Uterus (tissue), 4 donors: Measurements from ENCODE around the gene ATAD5. TPM values are rescaled to one million over a fixed set of nuclear protein-coding genes. Genes with fewer than 3 reads are reported as not detected.

Experiments used
- DNase-seq, 2 donors: peaks; one replicate each; pipeline ENCODE4 v3.0.0-alpha.2; 2019 to 2020
- H3K27ac ChIP-seq, 2 donors: fragments of 200-600 bp; sonication (generic); 1 replicate in 1 of 2; 2 replicates in 1 of 2; pipeline ENCODE4 v1.5.1; 2016 to 2018
- H3K27me3 ChIP-seq, 2 donors: fragments of 200-600 bp; sonication (generic); one replicate each; pipeline ENCODE4 v1.5.1; 2018 to 2019; ENCODE audit warnings: control low read depth in 1 of 2
- H3K36me3 ChIP-seq, 2 donors: fragments of 200-600 bp; sonication (generic); one replicate each; pipeline ENCODE4 v1.5.1; 2019; ENCODE audit warnings: control low read depth in 1 of 2
- H3K4me1 ChIP-seq, 2 donors: fragments of 200-600 bp; sonication (generic); one replicate each; pipeline ENCODE4 v1.5.1; 2018 to 2019; ENCODE audit warnings: control low read depth in 1 of 2
- H3K4me3 ChIP-seq, 2 donors: fragments of 200-600 bp; sonication (generic); 1 replicate in 1 of 2; 2 replicates in 1 of 2; pipeline ENCODE4 v1.5.1; 2018 to 2019; ENCODE audit warnings: mild to moderate bottlenecking in 1 of 2
- H3K9me3 ChIP-seq, 2 donors: fragments of 200-600 bp; sonication (generic); one replicate each; pipeline ENCODE4 v1.5.1; 2019; ENCODE audit warnings: control low read depth in 1 of 2
- POLR2A ChIP-seq, 2 donors: fragments of 450-650 bp; IDR thresholded peaks; one replicate each; pipeline ENCODE4 v1.6.1; 2016; ENCODE audit warnings: antibody characterized with exemption in 2 of 2, mild to moderate bottlenecking in 1 of 2, moderate library complexity in 1 of 2
- intact Hi-C: fragments of 100-400 bp; cut with DNase I; formaldehyde crosslinking; loops from one replicate; pipeline ENCODE4 v1.15.1; 2023; ENCODE audit warnings: low total_unique reads
- total RNA-seq, 4 donors: library from RNA; depleted of rRNA in 3 of 4; stranded (reverse); fragments of >200 nt in 3 of 4; gene quantifications; one replicate each; pipeline versions ENCODE4 v1.1.0 to v1.2.4, GENCODE V29; 2014 to 2023
- TF ChIP-seq, protein P1 (sequence below), 4 experiments: fragments of 200-600 bp in 2 of 4; fragments of 450-650 bp in 2 of 4; sonication (generic) in 2 of 4; IDR thresholded peaks; one replicate each; pipeline ENCODE4 v1.5.1; 2016 to 2019; ENCODE audit warnings: antibody characterized with exemption in 4 of 4, mild to moderate bottlenecking in 2 of 4, moderate library complexity in 1 of 4
- donor health status: DM: yes; HTN: yes; CAD: no.

The ATAD5 gene
- total RNA-seq, 4 donors from 2014 or later = 1.3 to 8.8 (median 5.2) TPM

DNA sequence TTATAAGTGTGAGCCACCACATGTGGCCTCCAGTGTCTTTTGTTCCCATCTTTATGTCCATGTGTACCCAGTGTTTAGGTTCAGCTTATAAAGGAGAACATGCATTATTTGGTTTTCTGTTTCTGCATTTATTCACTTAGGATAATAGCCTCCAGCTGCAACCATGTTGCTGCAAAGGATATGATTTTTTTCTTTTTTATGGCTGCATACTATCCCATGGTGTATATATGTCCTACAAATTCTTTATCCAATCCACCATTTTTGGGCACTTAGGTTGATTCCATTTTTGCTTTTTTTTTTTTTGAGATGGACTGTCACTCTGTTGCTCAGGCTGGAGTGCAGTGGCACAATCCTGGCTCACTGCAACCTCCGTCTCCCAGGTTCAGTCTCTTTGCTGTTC, 32.9 kb downstream of the ATAD5 start:
- Histone ChIP-seq H3K27ac (no peak overlapping the region), H3K4me3 (no peak overlapping the region), H3K4me1 (no peaks in the 10 kb centered on the region), H3K9me3 (no peaks in the 10 kb centered on the region), H3K36me3 (no peaks in the 10 kb centered on the region), H3K27me3 (no peaks in the 10 kb centered on the region)
- TF ChIP-seq, protein P1, sequence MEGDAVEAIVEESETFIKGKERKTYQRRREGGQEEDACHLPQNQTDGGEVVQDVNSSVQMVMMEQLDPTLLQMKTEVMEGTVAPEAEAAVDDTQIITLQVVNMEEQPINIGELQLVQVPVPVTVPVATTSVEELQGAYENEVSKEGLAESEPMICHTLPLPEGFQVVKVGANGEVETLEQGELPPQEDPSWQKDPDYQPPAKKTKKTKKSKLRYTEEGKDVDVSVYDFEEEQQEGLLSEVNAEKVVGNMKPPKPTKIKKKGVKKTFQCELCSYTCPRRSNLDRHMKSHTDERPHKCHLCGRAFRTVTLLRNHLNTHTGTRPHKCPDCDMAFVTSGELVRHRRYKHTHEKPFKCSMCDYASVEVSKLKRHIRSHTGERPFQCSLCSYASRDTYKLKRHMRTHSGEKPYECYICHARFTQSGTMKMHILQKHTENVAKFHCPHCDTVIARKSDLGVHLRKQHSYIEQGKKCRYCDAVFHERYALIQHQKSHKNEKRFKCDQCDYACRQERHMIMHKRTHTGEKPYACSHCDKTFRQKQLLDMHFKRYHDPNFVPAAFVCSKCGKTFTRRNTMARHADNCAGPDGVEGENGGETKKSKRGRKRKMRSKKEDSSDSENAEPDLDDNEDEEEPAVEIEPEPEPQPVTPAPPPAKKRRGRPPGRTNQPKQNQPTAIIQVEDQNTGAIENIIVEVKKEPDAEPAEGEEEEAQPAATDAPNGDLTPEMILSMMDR (IDR thresholded peaks at IDR 0.05) = no peak
- no peak for TF ChIP-seq POLR2A (IDR thresholded peaks at IDR 0.05)
- intact Hi-C loops = no loop called here
- DNase-seq = no peak

DNA sequence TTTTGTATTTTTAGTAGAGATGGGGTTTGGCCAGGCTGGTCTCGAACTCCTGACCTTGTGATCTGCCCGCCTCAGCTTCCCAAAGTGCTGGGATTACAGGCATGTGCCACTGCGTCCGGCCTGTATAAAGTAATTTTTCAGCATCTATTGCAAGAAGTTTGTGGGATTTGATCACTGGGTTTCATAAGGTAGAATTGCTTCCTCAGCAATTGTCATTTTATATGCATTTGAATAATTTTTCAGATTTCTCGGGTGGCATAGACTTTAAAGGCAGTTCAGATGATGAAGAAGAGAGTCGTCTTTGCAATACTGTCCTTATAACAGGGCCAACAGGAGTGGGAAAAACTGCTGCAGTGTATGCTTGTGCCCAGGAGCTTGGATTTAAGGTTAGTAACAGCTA, 37.2 kb downstream of the ATAD5 start:
- H3K27me3 ChIP-seq = no peaks in the 10 kb centered on the region
- H3K9me3 ChIP-seq = no peaks in the 10 kb centered on the region
- no peaks in the 10 kb centered on the region for H3K36me3 ChIP-seq
- TF ChIP-seq, protein P1 (IDR thresholded peaks at IDR 0.05) = no peak
- DNase-seq = no peak
- no peak overlapping the region for H3K4me3 ChIP-seq
- no peaks in the 10 kb centered on the region for H3K4me1 ChIP-seq
- H3K27ac ChIP-seq = no peak overlapping the region
- intact Hi-C loops = no loop called here

- TF ChIP-seq, protein P1 (IDR thresholded peaks at IDR 0.05) = no peak
- TF ChIP-seq POLR2A (IDR thresholded peaks at IDR 0.05) = no peak
- no peaks in the 10 kb centered on the region for H3K36me3 ChIP-seq
- H3K4me3 ChIP-seq = no peak overlapping the region
- H3K27ac ChIP-seq = no peak overlapping the region
- no peaks in the 10 kb centered on the region for H3K4me1 ChIP-seq
- no peak for DNase-seq
- intact Hi-C loops = no loop called here
- no peaks in the 10 kb centered on the region for H3K27me3 ChIP-seq
- H3K9me3 ChIP-seq = no peaks in the 10 kb centered on the region
Measured at GRCh38 chr17:30886187-30886586, 54.4 kb downstream of the ATAD5 start.

GRCh38 chr17:30894236-30894635, 62.5 kb downstream of the ATAD5 start:
- H3K27me3 ChIP-seq = no peaks in the 10 kb centered on the region
- TF ChIP-seq POLR2A (IDR thresholded peaks at IDR 0.05) = no peak
- TF ChIP-seq, protein P1 (IDR thresholded peaks at IDR 0.05) = no peak
- H3K9me3 ChIP-seq = no peaks in the 10 kb centered on the region

GRCh38 chr17:30897311-30897710, 65.5 kb downstream of the ATAD5 start:
- intact Hi-C loops = no loop called here
- Histone ChIP-seq H3K36me3 (no peaks in the 10 kb centered on the region), H3K27ac (no peak overlapping the region), H3K4me3 (no peak overlapping the region), H3K9me3 (no peaks in the 10 kb centered on the region), H3K4me1 (no peaks in the 10 kb centered on the region), H3K27me3 (no peaks in the 10 kb centered on the region)
- TF ChIP-seq, protein P1 (IDR thresholded peaks at IDR 0.05) = no peak
- TF ChIP-seq POLR2A (IDR thresholded peaks at IDR 0.05) = no peak
- DNase-seq = no peak

More at GRCh38 chr17:30894236-30894635, 62.5 kb downstream of the ATAD5 start:
- intact Hi-C loops = no loop called here
- no peak overlapping the region for H3K4me3 ChIP-seq
- no peak for DNase-seq
- H3K27ac ChIP-seq = no peak overlapping the region
- H3K36me3 ChIP-seq = no peaks in the 10 kb centered on the region
- H3K4me1 ChIP-seq = no peaks in the 10 kb centered on the region
